ENCODE data around the gene MRPL53.
"Not testable (repeated sequence)": the region's sequence is repeated elsewhere in the genome, so short reads cannot be mapped to it uniquely, and the experiment has no call there.

MRPL53 gene

GRCh38 chr2:74462786-74463105, 9.7 kb downstream of the MRPL53 start:
- DNase-seq (ENCODE audit: low read depth in 1 of 2, low spot score in 1 of 2), result no peak
- Histone ChIP-seq H3K27ac (replicated peaks) (no peak overlapping the region), H3K27me3 (ENCODE audit: insufficient read depth, poor library complexity, severe bottlenecking) (no peaks in the 10 kb centered on the region), H3K4me3 (replicated peaks; ENCODE audit: insufficient read depth, low read length) (no peak overlapping the region)
- TF ChIP-seq GABPA (IDR thresholded peaks at IDR 0.05; ENCODE audit: low read depth) (no peak), REST (IDR thresholded peaks at IDR 0.05; ENCODE audit: insufficient replicate concordance, low read depth) (no peak)

DNA sequence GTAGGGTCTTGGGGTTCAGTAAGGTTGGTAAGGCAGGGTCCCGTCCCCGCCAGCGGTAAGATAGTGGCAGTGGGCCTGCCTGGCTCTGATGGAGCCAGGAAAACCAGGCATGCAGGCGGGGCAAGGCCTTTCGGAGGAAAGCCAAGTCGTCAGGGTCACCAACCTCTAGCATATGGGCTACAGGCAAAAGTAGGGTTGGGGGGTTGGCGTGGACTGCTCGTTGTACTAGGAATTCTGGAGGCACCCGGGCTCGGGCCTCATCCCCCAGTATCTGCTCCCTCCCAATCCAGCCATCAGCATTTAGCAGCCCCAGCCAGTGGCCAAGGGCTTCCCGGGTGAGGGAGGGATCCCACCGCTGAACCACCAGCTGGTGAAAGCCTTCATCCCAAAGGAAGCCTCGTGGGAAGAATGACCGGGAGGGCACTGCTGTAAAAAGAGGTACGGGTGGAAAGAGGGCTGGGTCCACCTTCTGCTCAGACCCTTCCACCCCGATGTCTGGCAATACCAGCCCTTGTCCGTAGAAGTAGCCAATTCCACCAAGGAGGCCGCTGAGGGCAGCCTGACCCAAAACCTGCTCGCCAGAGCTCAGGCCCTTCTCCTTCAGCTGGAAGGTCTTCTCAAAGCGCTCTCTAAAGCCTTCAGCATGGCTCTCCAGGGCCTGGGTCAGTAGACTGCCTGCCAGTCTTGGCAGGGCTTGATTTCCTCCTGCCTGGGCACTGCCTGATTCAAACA, 10.3 kb downstream of the MRPL53 start:
- Histone ChIP-seq H3K27me3 (ENCODE audit: insufficient read depth, poor library complexity, severe bottlenecking) (no peaks in the 10 kb centered on the region), H3K4me3 (replicated peaks; ENCODE audit: insufficient read depth, low read length) (no peak overlapping the region), H3K27ac (replicated peaks) (no peak overlapping the region)
- TF ChIP-seq SPI1 (IDR thresholded peaks at IDR 0.05; ENCODE audit: borderline replicate concordance, low read depth) (no peak), REST (IDR thresholded peaks at IDR 0.05; ENCODE audit: insufficient replicate concordance, low read depth) (no peak), CTCF (IDR thresholded peaks at IDR 0.05; ENCODE audit: insufficient read depth, low read length) (no peak), GABPA (IDR thresholded peaks at IDR 0.05; ENCODE audit: low read depth) (no peak), POLR2AphosphoS5 (IDR thresholded peaks at IDR 0.05; ENCODE audit: low read depth) (no peak)
- no peak for DNase-seq (ENCODE audit: low read depth in 1 of 2, low spot score in 1 of 2)

DNA sequence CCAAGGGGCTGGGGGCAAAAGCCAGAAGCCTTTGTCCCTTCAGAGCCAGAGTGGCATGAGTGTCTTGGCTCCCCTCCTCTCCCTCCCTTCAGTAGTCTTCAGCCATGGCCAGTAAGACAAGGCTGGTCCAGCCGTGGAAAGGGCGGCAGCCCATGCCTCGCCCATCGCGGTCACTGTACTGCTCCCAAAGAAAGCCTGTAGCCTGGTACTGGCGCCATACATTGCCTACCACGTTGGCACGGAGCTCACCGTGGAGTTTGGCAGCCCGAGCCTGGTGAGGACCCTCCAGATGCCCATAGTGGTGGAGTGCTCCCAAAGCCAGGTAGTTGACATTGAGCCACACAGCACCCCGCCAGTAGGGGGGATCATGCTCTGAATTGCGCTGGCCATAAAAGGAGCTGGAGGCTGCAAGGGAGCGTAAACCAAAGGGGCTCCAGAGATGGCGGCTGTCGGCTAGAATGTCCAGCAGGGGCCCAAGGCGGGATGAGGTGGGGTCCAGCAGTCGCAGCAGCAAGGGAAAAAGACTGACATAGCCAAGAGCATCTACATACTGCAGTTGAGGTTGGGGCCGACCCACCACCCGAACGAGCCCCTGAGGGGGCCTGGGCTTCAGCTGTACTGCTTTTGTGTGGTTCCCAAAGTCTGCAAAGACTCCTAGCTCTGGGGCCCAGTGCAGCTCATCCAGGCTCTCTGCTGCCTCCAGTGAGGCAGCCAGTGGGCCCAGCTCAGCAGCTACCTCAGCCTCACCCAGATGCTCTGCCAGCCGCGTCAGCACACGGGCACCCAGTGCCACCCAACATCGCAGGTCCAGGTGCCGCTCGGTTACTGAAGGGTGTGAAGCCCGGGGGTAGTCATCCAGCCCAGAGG, 11.1 kb downstream of the MRPL53 start:
- DNase-seq (ENCODE audit: low read depth in 1 of 2, low spot score in 1 of 2), result no peak
- TF ChIP-seq POLR2AphosphoS5 (IDR thresholded peaks at IDR 0.05; ENCODE audit: low read depth), result no peak; the same call in 1 of the 2 replicates
- no peak for TF ChIP-seq REST (IDR thresholded peaks at IDR 0.05; ENCODE audit: insufficient replicate concordance, low read depth)
- TF ChIP-seq CTCF (IDR thresholded peaks at IDR 0.05; ENCODE audit: insufficient read depth, low read length), result no peak
- TF ChIP-seq GABPA (IDR thresholded peaks at IDR 0.05; ENCODE audit: low read depth), result no peak
- no peak for TF ChIP-seq SPI1 (IDR thresholded peaks at IDR 0.05; ENCODE audit: borderline replicate concordance, low read depth)

GRCh38 chr2:74460187-74460586, 12.3 kb downstream of the MRPL53 start:
- H3K27ac ChIP-seq (replicated peaks); DNase-seq (ENCODE audit: low read depth in 1 of 2, low spot score in 1 of 2); H3K4me3 ChIP-seq (replicated peaks; ENCODE audit: insufficient read depth, low read length); H3K27me3 ChIP-seq (ENCODE audit: insufficient read depth, poor library complexity, severe bottlenecking): not testable (repeated sequence)

More for the DNA sequence above, 11.1 kb downstream of the MRPL53 start:
- Histone ChIP-seq H3K4me3 (replicated peaks; ENCODE audit: insufficient read depth, low read length) (no peak overlapping the region), H3K27ac (replicated peaks) (no peak overlapping the region), H3K27me3 (ENCODE audit: insufficient read depth, poor library complexity, severe bottlenecking) (no peaks in the 10 kb centered on the region)

- not testable (repeated sequence) for H3K27me3 ChIP-seq (ENCODE audit: insufficient read depth, poor library complexity, severe bottlenecking); H3K27ac ChIP-seq (replicated peaks); DNase-seq (ENCODE audit: low read depth in 1 of 2, low spot score in 1 of 2); H3K4me3 ChIP-seq (replicated peaks; ENCODE audit: insufficient read depth, low read length)
These were observed 12.9 kb downstream of the MRPL53 start for GRCh38 chr2:74459503-74460118.
